ENCODE measurements around the gene KRT81.
A peak's percentile ranks its signal among the peaks of the same experiment; 100 is the strongest.

Gene KRT81

DNA sequence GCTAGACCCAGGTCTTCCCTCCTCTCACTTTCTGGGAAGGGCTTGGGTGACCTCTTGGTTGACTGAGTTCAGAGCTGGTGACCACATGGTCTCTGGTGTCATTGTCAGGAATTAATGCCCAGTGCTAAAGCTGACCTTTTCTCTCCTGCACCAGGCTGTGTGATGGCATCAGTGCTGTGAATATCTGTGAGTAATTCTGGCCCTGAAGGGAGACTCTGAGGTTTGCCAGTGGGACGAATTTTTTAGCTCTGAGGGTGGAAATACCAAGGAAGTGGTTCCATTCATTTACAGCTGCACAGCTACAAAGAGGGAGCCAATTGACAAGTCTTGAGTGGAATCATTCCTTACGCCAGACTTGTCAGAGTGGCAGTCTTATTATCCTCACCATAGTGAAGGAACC lies 23.1 kb downstream of the KRT81 start:
- TF ChIP-seq, protein P1, sequence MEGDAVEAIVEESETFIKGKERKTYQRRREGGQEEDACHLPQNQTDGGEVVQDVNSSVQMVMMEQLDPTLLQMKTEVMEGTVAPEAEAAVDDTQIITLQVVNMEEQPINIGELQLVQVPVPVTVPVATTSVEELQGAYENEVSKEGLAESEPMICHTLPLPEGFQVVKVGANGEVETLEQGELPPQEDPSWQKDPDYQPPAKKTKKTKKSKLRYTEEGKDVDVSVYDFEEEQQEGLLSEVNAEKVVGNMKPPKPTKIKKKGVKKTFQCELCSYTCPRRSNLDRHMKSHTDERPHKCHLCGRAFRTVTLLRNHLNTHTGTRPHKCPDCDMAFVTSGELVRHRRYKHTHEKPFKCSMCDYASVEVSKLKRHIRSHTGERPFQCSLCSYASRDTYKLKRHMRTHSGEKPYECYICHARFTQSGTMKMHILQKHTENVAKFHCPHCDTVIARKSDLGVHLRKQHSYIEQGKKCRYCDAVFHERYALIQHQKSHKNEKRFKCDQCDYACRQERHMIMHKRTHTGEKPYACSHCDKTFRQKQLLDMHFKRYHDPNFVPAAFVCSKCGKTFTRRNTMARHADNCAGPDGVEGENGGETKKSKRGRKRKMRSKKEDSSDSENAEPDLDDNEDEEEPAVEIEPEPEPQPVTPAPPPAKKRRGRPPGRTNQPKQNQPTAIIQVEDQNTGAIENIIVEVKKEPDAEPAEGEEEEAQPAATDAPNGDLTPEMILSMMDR (IDR thresholded peaks at IDR 0.05; ENCODE audit: insufficient read depth, low read depth, low read length, missing control alignments), result no peak
- H3K4me3 ChIP-seq (ENCODE audit: low read length), result no peak overlapping the region
- peak; percentile 42 for DNase-seq (ENCODE audit: low read depth)

DNA sequence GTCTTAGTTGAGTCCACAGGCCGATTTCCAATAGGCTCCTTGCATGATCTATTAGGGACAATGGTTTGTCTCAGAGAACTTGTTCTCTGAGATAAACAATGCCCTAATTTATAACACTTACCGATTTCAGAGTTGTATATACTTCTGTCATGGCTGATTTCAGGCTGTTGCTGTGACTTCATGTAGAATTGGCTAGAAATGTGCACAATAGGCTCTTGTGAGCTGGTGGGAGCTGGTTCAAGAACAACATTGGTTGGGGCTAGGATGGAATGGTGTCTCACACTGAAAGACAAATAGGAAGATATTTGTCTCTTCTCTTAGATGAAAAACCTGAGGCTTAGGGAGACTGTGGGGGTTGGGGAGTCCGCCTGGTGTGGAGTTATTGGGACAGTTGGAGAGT lies 23.6 kb downstream of the KRT81 start:
- no peak overlapping the region for H3K4me3 ChIP-seq (ENCODE audit: low read length)
- DNase-seq (ENCODE audit: low read depth), result no peak
- TF ChIP-seq, protein P1 (IDR thresholded peaks at IDR 0.05; ENCODE audit: insufficient read depth, low read depth, low read length, missing control alignments), result no peak

DNA sequence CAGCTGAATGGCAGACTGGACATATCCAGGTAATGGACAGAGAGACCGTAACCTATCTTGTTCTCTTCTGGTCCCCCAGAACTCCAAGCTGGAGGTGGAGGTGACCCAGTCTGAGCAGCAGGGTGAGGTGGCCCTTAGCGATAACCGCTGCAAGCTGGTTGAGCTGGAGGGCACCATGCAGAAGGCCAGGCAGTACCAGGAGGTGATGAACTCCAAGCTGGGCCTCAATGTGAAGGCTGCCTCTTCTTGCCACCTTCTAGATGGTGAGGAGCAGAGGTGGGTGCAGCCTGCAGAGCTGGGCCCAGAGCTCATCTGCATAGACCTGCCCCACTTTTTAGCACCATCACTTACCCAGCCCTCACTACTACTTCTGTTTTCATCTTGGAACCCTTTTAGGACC lies 24.1 kb downstream of the KRT81 start:
- no peak for DNase-seq (ENCODE audit: low read depth)
- TF ChIP-seq, protein P1 (IDR thresholded peaks at IDR 0.05; ENCODE audit: insufficient read depth, low read depth, low read length, missing control alignments), result no peak
- no peak overlapping the region for H3K4me3 ChIP-seq (ENCODE audit: low read length)

DNA sequence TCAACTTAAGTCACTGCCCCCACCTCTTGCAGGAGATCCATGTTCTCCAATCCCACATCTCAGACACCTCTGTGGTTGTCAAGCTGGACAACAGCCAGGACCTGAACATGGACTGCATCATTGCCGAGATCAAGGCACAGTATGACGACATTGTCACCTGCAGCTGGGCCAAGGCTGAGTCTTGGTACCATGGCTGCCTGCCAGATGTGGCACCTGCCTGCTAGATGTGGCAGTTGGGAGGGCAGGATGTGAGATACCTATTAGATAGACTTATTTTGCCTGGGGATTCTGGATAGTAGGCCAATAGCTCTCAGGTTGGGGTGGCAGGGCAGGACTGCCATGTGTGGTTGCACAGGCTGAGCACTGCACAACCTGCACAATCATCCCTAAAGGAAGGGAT lies 24.8 kb downstream of the KRT81 start:
- DNase-seq (ENCODE audit: low read depth), result no peak
- no peak overlapping the region for H3K4me3 ChIP-seq (ENCODE audit: low read length)
- TF ChIP-seq, protein P1 (IDR thresholded peaks at IDR 0.05; ENCODE audit: insufficient read depth, low read depth, low read length, missing control alignments), result no peak

DNA sequence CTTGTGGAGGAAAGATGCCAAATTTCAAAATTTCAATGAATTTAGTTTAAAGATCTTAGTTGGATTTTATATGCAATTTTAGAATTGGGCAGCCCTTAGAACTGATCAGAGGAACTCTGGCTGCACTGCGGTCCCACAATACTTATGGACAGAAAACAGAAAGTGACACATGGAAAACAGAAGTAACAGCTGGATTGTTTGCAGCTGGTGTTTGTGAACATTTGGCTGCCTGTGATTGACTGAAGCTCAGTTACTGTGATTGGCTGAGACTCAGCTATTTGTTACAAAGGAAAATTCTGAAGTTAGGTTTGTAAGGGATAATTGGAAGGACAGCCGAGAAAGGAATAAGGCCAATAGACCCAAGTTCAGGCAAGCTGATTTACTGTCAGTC lies 26.9 kb downstream of the KRT81 start:
- TF ChIP-seq, protein P1 (IDR thresholded peaks at IDR 0.05; ENCODE audit: insufficient read depth, low read depth, low read length, missing control alignments), result no peak
- no peak for DNase-seq (ENCODE audit: low read depth)
- H3K4me3 ChIP-seq (ENCODE audit: low read length), result no peak overlapping the region

DNA sequence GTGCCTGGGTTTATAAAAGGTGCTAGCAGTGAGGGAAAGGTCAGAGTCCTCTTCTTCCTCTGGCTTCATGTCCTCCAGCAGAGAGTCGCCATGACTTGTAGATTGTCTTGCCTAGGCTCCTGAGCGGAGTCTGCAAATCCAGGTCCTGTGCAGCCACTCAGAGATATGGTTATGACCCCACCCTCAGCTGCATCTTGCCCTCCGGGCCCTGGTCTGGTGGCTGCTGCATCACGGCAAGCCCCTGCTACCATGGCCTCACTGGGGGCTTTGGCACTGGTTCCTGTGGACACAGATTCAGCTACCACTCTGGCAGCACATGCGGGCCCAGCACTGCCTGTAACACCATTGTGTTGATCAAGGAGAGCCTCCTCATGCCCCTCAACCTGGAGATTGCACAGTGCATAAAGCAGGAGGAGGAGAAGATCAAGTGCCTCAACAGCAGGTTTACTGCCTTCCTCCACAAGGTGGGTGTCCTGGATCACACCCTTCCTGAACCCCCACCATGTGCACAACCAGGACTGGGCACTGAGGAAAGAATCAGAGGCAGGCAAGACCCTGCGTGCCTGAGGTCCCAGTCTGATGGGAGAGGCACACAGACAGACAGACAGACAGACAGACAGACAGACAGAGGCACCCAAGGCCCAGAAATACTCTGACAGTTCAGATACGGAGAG lies 27.4 kb downstream of the KRT81 start:
- TF ChIP-seq, protein P1 (IDR thresholded peaks at IDR 0.05; ENCODE audit: insufficient read depth, low read depth, low read length, missing control alignments), result no peak
- DNase-seq (ENCODE audit: low read depth), result no peak
- no peak overlapping the region for H3K4me3 ChIP-seq (ENCODE audit: low read length)

DNA sequence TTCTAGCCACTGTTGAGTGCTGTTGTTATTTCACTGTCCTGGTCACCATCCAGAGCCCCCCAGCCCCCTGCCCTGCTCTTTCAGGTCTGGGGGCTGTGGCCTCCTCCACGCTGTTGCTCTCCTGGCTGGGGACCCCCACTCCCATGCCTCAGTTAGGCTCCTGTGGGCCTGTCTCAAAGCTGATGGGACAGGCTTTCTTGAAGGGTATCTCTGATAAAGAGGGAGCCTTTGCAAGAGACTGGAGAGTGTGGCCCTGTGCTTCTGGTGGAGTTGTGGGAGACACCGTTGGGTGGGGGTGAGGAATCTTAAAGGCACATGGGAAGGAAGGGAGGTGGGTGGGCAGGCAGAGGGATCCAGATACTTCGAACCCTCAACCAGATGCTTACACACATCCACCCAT lies 29.0 kb downstream of the KRT81 start:
- no peak for DNase-seq (ENCODE audit: low read depth)
- TF ChIP-seq, protein P1 (IDR thresholded peaks at IDR 0.05; ENCODE audit: insufficient read depth, low read depth, low read length, missing control alignments), result no peak
- no peak overlapping the region for H3K4me3 ChIP-seq (ENCODE audit: low read length)

Data from epithelial cell of esophagus (primary cell).